BLaER1 treated with 17β-estradiol and CSF1 and Interleukin-3, amounts not matched to agents 10 nM and 100 nM (cell line): ENCODE measurements around the gene SORBS2.

Experiments used
- H3K27ac ChIP-seq, 11 experiments: shearing (Covaris generic); formaldehyde crosslinking; 2 replicates each; pipeline ENCODE4 v1.8.1; 2022
- H3K27me3 ChIP-seq, 11 experiments: shearing (Covaris generic); formaldehyde crosslinking; 2 replicates each; pipeline ENCODE4 v1.8.1; 2022
- H3K36me3 ChIP-seq, 11 experiments: shearing (Covaris generic); formaldehyde crosslinking; 2 replicates each; pipeline ENCODE4 v1.8.1; 2022
- H3K4me1 ChIP-seq, 10 experiments: shearing (Covaris generic); formaldehyde crosslinking; 2 replicates each; pipeline ENCODE4 v1.8.1; 2022
- H3K4me2 ChIP-seq, 11 experiments: shearing (Covaris generic); formaldehyde crosslinking; 2 replicates each; pipeline ENCODE4 v1.8.1; 2022
- H3K4me3 ChIP-seq, 10 experiments: shearing (Covaris generic); formaldehyde crosslinking; 2 replicates each; pipeline ENCODE4 v1.8.1; 2022
- H3K9ac ChIP-seq, 11 experiments: shearing (Covaris generic); formaldehyde crosslinking; 2 replicates each; pipeline ENCODE4 v1.8.1; 2022
- H3K9me3 ChIP-seq, 11 experiments: shearing (Covaris generic); formaldehyde crosslinking; replicated peaks in 1 of 11; 2 replicates each; pipeline ENCODE4 v1.8.1; 2022
- H4K20me1 ChIP-seq, 11 experiments: shearing (Covaris generic); formaldehyde crosslinking; 2 replicates each; pipeline ENCODE4 v1.8.1; 2022
- Cebpa-rat ChIP-seq, 11 experiments: shearing (Covaris generic); IDR thresholded peaks; 2 replicates each; pipeline ENCODE4 v1.8.1; 2022

Gene SORBS2

GRCh38 chr4:185846505-185847150, 34.6 kb upstream of the SORBS2 start:
- Histone ChIP-seq H3K4me3 (no peak overlapping the region), H3K4me1 (no peaks in the 10 kb centered on the region), H3K9ac (no peak overlapping the region), H3K27ac (no peak overlapping the region), H3K9me3 (peaks cover 14 to 32% (median 21%) of the 10 kb centered on the region in 11 experiments), H3K27me3 (no peaks in the 10 kb centered on the region), H3K4me2 (no peak overlapping the region), H3K36me3 (no peaks in the 10 kb centered on the region), H4K20me1 (no peaks in the 10 kb centered on the region)
- no peak for TF ChIP-seq Cebpa-rat (IDR thresholded peaks at IDR 0.05)

- Histone ChIP-seq H3K9ac (no peak overlapping the region), H3K27me3 (no peaks in the 10 kb centered on the region), H3K9me3 (peaks cover 9 to 25% (median 15%) of the 10 kb centered on the region in 11 experiments), H3K4me1 (no peaks in the 10 kb centered on the region), H3K4me2 (no peak overlapping the region), H3K4me3 (no peak overlapping the region), H3K27ac (no peak overlapping the region), H4K20me1 (no peaks in the 10 kb centered on the region), H3K36me3 (no peaks in the 10 kb centered on the region)
- no peak for TF ChIP-seq Cebpa-rat (IDR thresholded peaks at IDR 0.05)
These were observed 34.0 kb upstream of the SORBS2 start for GRCh38 chr4:185845966-185846365.

- Histone ChIP-seq H3K4me2 (no peak overlapping the region), H3K27me3 (no peaks in the 10 kb centered on the region), H3K9me3 (peaks cover 0 to 8% (median 6%) of the 10 kb centered on the region in 11 experiments; a peak in 8 of 22 replicates), H3K27ac (no peak overlapping the region), H3K4me1 (peaks cover 0 to 14% (median 3%) of the 10 kb centered on the region in 10 experiments; a peak in 7 of 20 replicates), H4K20me1 (no peaks in the 10 kb centered on the region), H3K9ac (no peak overlapping the region), H3K4me3 (no peak overlapping the region), H3K36me3 (no peaks in the 10 kb centered on the region)
- no peak for TF ChIP-seq Cebpa-rat (IDR thresholded peaks at IDR 0.05)
These were observed 29.5 kb upstream of the SORBS2 start for GRCh38 chr4:185841451-185841850.

- Histone ChIP-seq H3K4me3 (no peak overlapping the region), H3K4me1 (peaks cover 0 to 19% (median 3%) of the 10 kb centered on the region in 10 experiments; a peak in 8 of 20 replicates), H3K9me3 (peaks cover 0 to 6% (median 4%) of the 10 kb centered on the region in 11 experiments; a peak in 8 of 22 replicates), H4K20me1 (no peaks in the 10 kb centered on the region), H3K4me2 (no peak overlapping the region), H3K9ac (no peak overlapping the region), H3K36me3 (no peaks in the 10 kb centered on the region), H3K27me3 (no peaks in the 10 kb centered on the region), H3K27ac (no peak overlapping the region)
- TF ChIP-seq Cebpa-rat (IDR thresholded peaks at IDR 0.05) = no peak
These were observed 29.0 kb upstream of the SORBS2 start for GRCh38 chr4:185840953-185841352.

- Histone ChIP-seq H3K27ac (no peak overlapping the region), H3K4me3 (no peak overlapping the region), H3K4me2 (no peak overlapping the region), H4K20me1 (no peaks in the 10 kb centered on the region), H3K36me3 (no peaks in the 10 kb centered on the region), H3K27me3 (no peaks in the 10 kb centered on the region), H3K9me3 (no peaks in the 10 kb centered on the region), H3K4me1 (peaks cover 0 to 19% (median 3%) of the 10 kb centered on the region in 10 experiments; a peak in 8 of 20 replicates), H3K9ac (no peak overlapping the region)
- TF ChIP-seq Cebpa-rat (IDR thresholded peaks at IDR 0.05) = no peak
These were observed 28.2 kb upstream of the SORBS2 start for GRCh38 chr4:185840201-185840600.

GRCh38 chr4:185839770-185840169, 27.8 kb upstream of the SORBS2 start:
- no peak overlapping the region for H3K27ac ChIP-seq
- H3K9ac ChIP-seq = no peak overlapping the region

GRCh38 chr4:185839194-185839712, 27.3 kb upstream of the SORBS2 start:
- H3K27ac ChIP-seq = no peak overlapping the region

More at GRCh38 chr4:185839770-185840169, 27.8 kb upstream of the SORBS2 start:
- Histone ChIP-seq H3K27me3 (no peaks in the 10 kb centered on the region), H4K20me1 (no peaks in the 10 kb centered on the region), H3K4me1 (peaks cover 0 to 19% (median 3%) of the 10 kb centered on the region in 10 experiments; a peak in 8 of 20 replicates), H3K4me2 (no peak overlapping the region), H3K36me3 (no peaks in the 10 kb centered on the region), H3K4me3 (no peak overlapping the region), H3K9me3 (no peaks in the 10 kb centered on the region)
- no peak for TF ChIP-seq Cebpa-rat (IDR thresholded peaks at IDR 0.05)

GRCh38 chr4:185838514-185839193, 26.7 kb upstream of the SORBS2 start:
- Histone ChIP-seq H3K4me3 (no peak overlapping the region), H3K27ac (no peak overlapping the region), H3K4me1 (peaks cover 0 to 19% (median 3%) of the 10 kb centered on the region in 10 experiments; a peak in 8 of 20 replicates), H3K9ac (no peak overlapping the region), H3K4me2 (peak overlapping the region in 5 of 11 experiments; percentile 0 to 57 (median 38); a peak in 6 of 22 replicates), H3K27me3 (no peaks in the 10 kb centered on the region), H3K36me3 (no peaks in the 10 kb centered on the region), H3K9me3 (no peaks in the 10 kb centered on the region), H4K20me1 (no peaks in the 10 kb centered on the region)
- no peak for TF ChIP-seq Cebpa-rat (IDR thresholded peaks at IDR 0.05)

More at GRCh38 chr4:185839194-185839712, 27.3 kb upstream of the SORBS2 start:
- Histone ChIP-seq H3K9ac (no peak overlapping the region), H4K20me1 (no peaks in the 10 kb centered on the region), H3K36me3 (no peaks in the 10 kb centered on the region), H3K4me2 (peak overlapping the region in 1 of 11 experiments; percentile 0; a peak in 1 of 22 replicates), H3K4me3 (no peak overlapping the region), H3K9me3 (no peaks in the 10 kb centered on the region), H3K27me3 (no peaks in the 10 kb centered on the region), H3K4me1 (peaks cover 0 to 19% (median 3%) of the 10 kb centered on the region in 10 experiments; a peak in 8 of 20 replicates)
- TF ChIP-seq Cebpa-rat (IDR thresholded peaks at IDR 0.05) = no peak

- Histone ChIP-seq H3K36me3 (no peaks in the 10 kb centered on the region), H3K4me2 (peak overlapping the region in 5 of 11 experiments; percentile 10 to 57 (median 38); a peak in 8 of 22 replicates), H3K9ac (no peak overlapping the region), H3K4me1 (peaks cover 0 to 19% (median 3%) of the 10 kb centered on the region in 10 experiments; a peak in 8 of 20 replicates), H3K4me3 (no peak overlapping the region), H3K27me3 (no peaks in the 10 kb centered on the region), H3K27ac (no peak overlapping the region), H4K20me1 (no peaks in the 10 kb centered on the region), H3K9me3 (no peaks in the 10 kb centered on the region)
- TF ChIP-seq Cebpa-rat (IDR thresholded peaks at IDR 0.05) = no peak
These were observed 26.1 kb upstream of the SORBS2 start for GRCh38 chr4:185838104-185838452.
